Activated naive CD8-positive, alpha-beta T cell treated with anti-CD3 and anti-CD28 coated beads for 36 hours (primary cell): ENCODE data around the gene LINGO1. TPM values are rescaled to one million over a fixed set of nuclear protein-coding genes. Genes with fewer than 3 reads are reported as not detected.

Source experiments
- DNase-seq: peaks from one replicate; pipeline ENCODE4 v3.0.0; 2021
- H3K27ac Mint-ChIP-seq: one replicate; pipeline ENCODE4 v1.8.0; 2022; ENCODE audit warnings: mild to moderate bottlenecking, moderate library complexity, mixed read lengths
- H3K27me3 Mint-ChIP-seq: one replicate; pipeline ENCODE4 v1.8.0; 2022; ENCODE audit warnings: mild to moderate bottlenecking, mixed read lengths
- H3K36me3 Mint-ChIP-seq: one replicate; pipeline ENCODE4 v1.8.0; 2021; ENCODE audit warnings: mild to moderate bottlenecking, mixed read lengths
- H3K4me1 Mint-ChIP-seq: one replicate; pipeline ENCODE4 v1.8.0; 2021; ENCODE audit warnings: mixed read lengths
- H3K4me3 Mint-ChIP-seq: one replicate; pipeline ENCODE4 v1.8.0; 2022; ENCODE audit warnings: mild to moderate bottlenecking, moderate library complexity, mixed read lengths
- H3K9me3 Mint-ChIP-seq: one replicate; pipeline ENCODE4 v1.8.0; 2022; ENCODE audit warnings: mixed read lengths
- total RNA-seq, 2 experiments: library from RNA; stranded (reverse); gene quantifications; one replicate each; pipeline ENCODE4 v1.2.3, GENCODE V29; 2021

LINGO1 gene
- total RNA-seq, 2 experiments from 2014 or later: not detected

DNA sequence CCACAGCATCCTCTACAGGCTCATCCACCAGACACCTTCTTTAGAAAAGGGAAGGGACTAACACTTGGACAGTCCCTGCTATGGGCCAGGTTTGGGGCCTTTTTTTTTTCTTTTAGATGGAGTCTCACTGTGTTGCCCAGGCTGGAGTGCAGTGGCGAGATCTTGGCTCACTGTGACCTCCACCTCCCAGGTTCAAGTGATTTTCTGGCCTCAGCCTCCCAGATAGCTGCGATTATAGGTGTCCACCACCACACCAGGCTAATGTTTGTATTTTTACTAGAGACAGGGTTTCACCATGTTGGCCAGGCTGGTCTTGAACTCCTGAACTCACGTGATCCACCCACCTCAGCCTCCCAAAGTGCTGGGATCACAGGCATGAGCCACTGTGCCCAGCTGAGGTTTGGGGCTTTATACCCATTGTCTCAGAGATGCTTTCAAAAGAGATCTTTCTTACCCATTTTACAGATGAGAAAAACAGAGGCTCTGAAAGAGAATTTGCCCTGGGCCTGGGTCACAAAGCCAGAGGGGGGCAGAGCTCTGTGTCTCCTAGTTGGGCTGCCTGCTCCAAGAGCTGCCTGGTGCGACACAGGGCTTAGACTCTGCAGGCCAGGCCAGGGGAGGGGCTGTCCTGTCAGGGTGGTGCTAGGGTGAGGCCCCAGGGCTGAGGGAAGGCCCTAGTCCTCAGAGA lies 11.6 kb downstream of the LINGO1 start:
- Mint-ChIP-seq H3K4me3 (no peak overlapping the region), H3K9me3 (no peaks in the 10 kb centered on the region), H3K4me1 (no peaks in the 10 kb centered on the region)

GRCh38 chr15:77620297-77620696 lies 12.4 kb downstream of the LINGO1 start:
- no peaks in the 10 kb centered on the region for H3K27me3 Mint-ChIP-seq
- H3K4me3 Mint-ChIP-seq: no peak overlapping the region
- no peaks in the 10 kb centered on the region for H3K9me3 Mint-ChIP-seq
- no peak for DNase-seq
- H3K36me3 Mint-ChIP-seq: no peaks in the 10 kb centered on the region
- H3K27ac Mint-ChIP-seq: no peak overlapping the region
- H3K4me1 Mint-ChIP-seq: no peaks in the 10 kb centered on the region

More for the DNA sequence above, 11.6 kb downstream of the LINGO1 start:
- no peak for DNase-seq
- Mint-ChIP-seq H3K27me3 (no peaks in the 10 kb centered on the region), H3K27ac (no peak overlapping the region), H3K36me3 (no peaks in the 10 kb centered on the region)

DNA sequence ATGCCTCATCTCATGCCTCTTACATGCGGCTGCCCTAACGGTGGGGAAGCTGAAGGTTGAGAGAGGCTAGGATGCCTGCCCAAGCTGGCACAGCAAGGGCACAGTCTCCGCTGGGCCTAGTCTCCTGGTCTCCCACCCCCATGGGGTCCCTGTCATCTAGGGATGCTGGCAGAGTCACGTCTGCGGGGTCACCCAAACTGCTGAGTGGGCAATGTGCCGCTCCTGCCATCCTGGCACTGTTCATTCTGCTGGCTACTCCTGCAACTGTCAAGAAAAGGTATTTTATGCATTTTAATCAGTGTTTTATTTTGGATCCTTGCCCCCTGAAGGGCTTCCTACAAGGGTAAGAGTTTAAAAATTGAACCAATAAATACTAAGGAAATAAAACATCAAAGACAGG lies 12.8 kb downstream of the LINGO1 start:
- DNase-seq: no peak
- Mint-ChIP-seq H3K9me3 (no peaks in the 10 kb centered on the region), H3K4me1 (no peaks in the 10 kb centered on the region), H3K36me3 (no peaks in the 10 kb centered on the region), H3K4me3 (no peak overlapping the region), H3K27me3 (no peaks in the 10 kb centered on the region), H3K27ac (no peak overlapping the region)

GRCh38 chr15:77617476-77618230 lies 15.1 kb downstream of the LINGO1 start:
- no peak for DNase-seq
- no peaks in the 10 kb centered on the region for H3K36me3 Mint-ChIP-seq
- no peak overlapping the region for H3K27ac Mint-ChIP-seq
- no peaks in the 10 kb centered on the region for H3K4me1 Mint-ChIP-seq
- no peak overlapping the region for H3K4me3 Mint-ChIP-seq
- H3K27me3 Mint-ChIP-seq: no peaks in the 10 kb centered on the region
- no peaks in the 10 kb centered on the region for H3K9me3 Mint-ChIP-seq

- Mint-ChIP-seq H3K27me3 (no peaks in the 10 kb centered on the region), H3K4me1 (no peaks in the 10 kb centered on the region), H3K4me3 (no peak overlapping the region), H3K36me3 (no peaks in the 10 kb centered on the region), H3K9me3 (no peaks in the 10 kb centered on the region), H3K27ac (no peak overlapping the region)
- no peak for DNase-seq
Observed at GRCh38 chr15:77616072-77616471, 16.6 kb downstream of the LINGO1 start.

DNA sequence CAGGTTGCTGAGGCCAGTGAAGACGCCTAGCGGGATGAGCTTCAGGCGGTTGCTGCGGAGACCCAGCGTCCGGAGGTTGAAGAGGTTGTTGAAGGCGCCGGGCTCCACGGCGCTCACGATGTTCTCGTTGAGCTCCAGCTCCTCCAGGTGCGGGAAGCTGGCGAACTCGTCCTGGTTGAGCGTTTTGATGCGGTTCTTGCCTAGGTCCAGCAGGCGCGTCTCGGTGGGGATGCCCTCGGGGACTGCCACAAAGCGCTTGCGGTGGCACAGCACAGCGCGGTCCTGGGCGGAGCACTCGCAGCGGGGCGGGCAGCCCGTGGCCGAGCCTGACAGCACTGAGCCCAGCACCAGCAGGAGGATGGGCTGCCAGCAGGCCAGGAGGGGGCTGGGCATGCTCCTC lies 17.2 kb downstream of the LINGO1 start:
- H3K27me3 Mint-ChIP-seq: no peaks in the 10 kb centered on the region
- no peaks in the 10 kb centered on the region for H3K4me1 Mint-ChIP-seq
- H3K4me3 Mint-ChIP-seq: no peak overlapping the region
- H3K9me3 Mint-ChIP-seq: no peaks in the 10 kb centered on the region
- DNase-seq: no peak
- H3K27ac Mint-ChIP-seq: no peak overlapping the region
- H3K36me3 Mint-ChIP-seq: no peaks in the 10 kb centered on the region

DNA sequence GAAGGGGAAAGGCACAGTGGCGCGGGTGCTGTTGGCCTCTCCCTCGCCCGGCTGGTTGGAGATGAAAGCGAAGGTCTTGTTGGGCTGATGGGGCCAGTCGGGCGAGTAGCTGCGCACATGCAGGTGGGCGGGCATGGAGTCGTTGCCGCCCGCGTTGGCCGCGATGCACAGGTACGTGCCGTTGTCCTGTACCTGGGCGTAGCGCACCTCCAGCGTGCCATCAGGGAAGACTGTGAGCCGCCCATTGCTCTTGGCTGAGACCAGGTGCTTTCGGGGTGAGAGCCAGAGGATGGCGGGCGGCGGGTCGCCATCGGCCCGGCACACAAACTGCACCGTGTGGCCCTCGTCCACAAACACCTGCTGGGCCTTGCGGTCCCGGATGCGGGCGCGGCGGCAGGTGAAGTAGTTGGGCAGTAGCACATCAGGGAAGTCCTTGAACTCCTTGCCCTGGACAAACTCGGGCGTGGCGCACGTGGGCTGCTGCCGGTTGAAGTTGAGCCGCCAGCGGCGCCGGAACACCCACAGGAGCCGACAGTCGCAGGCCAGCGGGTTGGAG lies 18.4 kb downstream of the LINGO1 start:
- no peaks in the 10 kb centered on the region for H3K27me3 Mint-ChIP-seq
- H3K27ac Mint-ChIP-seq: no peak overlapping the region
- no peak for DNase-seq
- H3K36me3 Mint-ChIP-seq: no peaks in the 10 kb centered on the region
- no peaks in the 10 kb centered on the region for H3K9me3 Mint-ChIP-seq
- H3K4me3 Mint-ChIP-seq: no peak overlapping the region
- no peaks in the 10 kb centered on the region for H3K4me1 Mint-ChIP-seq

DNA sequence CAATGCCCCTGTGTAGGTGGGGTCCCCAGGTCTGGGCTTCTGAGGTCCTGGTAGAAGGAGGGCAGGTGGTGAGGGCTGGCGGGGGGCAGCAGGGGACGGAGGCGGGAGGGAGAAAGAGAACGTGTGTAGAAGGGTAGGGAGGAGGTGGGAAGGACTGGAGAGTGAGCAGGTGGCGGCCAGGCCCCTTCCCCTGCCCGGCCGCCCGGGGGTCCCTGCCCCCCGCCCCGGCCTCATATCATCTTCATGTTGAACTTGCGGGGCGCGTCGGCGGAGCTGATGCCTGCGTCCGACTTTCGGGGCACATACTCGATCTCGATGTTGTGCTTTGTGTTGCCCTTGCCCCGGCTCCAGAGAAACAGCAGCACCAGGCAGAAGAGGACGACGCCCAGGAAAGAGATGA lies 18.9 kb downstream of the LINGO1 start:
- H3K4me1 Mint-ChIP-seq: no peaks in the 10 kb centered on the region

GRCh38 chr15:77612958-77613601 lies 19.6 kb downstream of the LINGO1 start:
- Mint-ChIP-seq H3K4me3 (no peak overlapping the region), H3K36me3 (no peaks in the 10 kb centered on the region), H3K27ac (no peak overlapping the region), H3K4me1 (no peaks in the 10 kb centered on the region), H3K9me3 (no peaks in the 10 kb centered on the region), H3K27me3 (no peaks in the 10 kb centered on the region)
- no peak for DNase-seq

More for the DNA sequence above, 18.9 kb downstream of the LINGO1 start:
- no peak overlapping the region for H3K4me3 Mint-ChIP-seq
- H3K36me3 Mint-ChIP-seq: no peaks in the 10 kb centered on the region
- H3K27ac Mint-ChIP-seq: no peak overlapping the region
- H3K27me3 Mint-ChIP-seq: no peaks in the 10 kb centered on the region
- H3K9me3 Mint-ChIP-seq: no peaks in the 10 kb centered on the region
- DNase-seq: no peak

DNA sequence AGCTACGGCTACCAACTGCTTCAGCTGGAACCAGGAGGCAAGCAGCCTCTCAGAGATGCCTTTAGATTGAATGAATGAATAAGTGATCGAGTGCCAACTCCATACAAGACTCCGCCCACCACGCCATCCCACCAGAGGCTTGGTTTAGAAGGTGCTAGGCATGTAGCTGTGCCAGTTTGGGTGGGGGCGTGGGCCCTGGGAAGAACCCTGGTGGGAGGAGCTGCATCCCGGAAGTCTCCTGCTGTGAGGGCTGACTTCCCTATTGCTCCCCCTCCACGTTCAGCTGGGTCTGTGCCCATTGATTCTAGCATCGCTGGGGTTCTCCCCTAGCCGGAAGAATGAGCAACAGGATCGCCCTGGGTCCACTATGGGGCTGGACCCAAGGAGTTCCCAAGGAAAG lies 20.9 kb downstream of the LINGO1 start:
- Mint-ChIP-seq H3K4me3 (no peak overlapping the region), H3K27me3 (no peaks in the 10 kb centered on the region), H3K27ac (no peak overlapping the region), H3K9me3 (no peaks in the 10 kb centered on the region), H3K36me3 (no peaks in the 10 kb centered on the region), H3K4me1 (no peaks in the 10 kb centered on the region)
- no peak for DNase-seq

DNA sequence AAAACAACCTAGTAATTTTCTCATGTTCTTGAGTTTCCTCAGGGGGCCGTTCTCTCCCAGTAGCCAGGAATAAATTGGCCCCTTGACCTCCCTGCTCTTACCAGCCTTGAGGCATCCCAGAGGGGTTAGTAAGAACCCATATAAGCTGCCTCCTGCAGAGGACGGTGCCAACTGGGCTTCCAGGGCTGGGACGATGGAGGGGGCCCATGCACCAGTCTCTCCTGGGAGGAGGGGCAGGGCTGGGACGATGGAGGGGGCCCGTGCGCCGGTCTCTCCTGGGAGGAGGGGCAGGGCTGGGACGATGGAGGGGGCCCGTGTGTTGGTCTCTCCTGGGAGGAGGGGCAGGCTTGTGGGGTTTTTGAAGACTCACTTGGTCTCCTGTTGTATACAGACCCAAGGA lies 22.0 kb downstream of the LINGO1 start:
- Mint-ChIP-seq H3K4me3 (no peak overlapping the region), H3K27ac (no peak overlapping the region)

DNA sequence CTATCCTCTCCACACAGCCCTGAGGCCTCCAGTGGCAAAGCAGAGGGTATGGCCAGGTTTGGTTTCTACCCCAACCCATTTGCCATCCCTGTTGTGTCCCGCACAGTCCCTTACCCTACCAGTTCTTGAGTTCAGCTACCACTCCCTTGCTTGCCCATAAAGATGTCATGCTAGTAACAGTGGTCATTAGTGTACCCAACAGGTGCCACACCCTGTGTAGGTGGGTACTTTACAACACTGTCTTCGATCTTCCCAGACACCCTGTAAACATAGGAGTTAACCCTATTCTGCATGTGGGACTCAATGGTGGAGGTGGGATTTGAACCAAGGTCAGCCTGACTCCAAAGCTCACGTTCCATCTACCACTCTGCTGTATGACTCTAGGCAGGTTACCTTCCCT lies 23.2 kb downstream of the LINGO1 start:
- no peaks in the 10 kb centered on the region for H3K9me3 Mint-ChIP-seq
- DNase-seq: no peak
- no peak overlapping the region for H3K4me3 Mint-ChIP-seq
- H3K36me3 Mint-ChIP-seq: no peaks in the 10 kb centered on the region
- H3K27ac Mint-ChIP-seq: no peak overlapping the region
- peaks cover 6% of the 10 kb centered on the region for H3K4me1 Mint-ChIP-seq
- no peaks in the 10 kb centered on the region for H3K27me3 Mint-ChIP-seq

More for the DNA sequence above, 22.0 kb downstream of the LINGO1 start:
- Mint-ChIP-seq H3K4me1 (no peaks in the 10 kb centered on the region), H3K9me3 (no peaks in the 10 kb centered on the region), H3K27me3 (no peaks in the 10 kb centered on the region), H3K36me3 (no peaks in the 10 kb centered on the region)
- DNase-seq: no peak

- H3K27ac Mint-ChIP-seq: no peak overlapping the region
- DNase-seq: no peak
- H3K36me3 Mint-ChIP-seq: no peaks in the 10 kb centered on the region
- peaks cover 6% of the 10 kb centered on the region for H3K4me1 Mint-ChIP-seq
- H3K27me3 Mint-ChIP-seq: no peaks in the 10 kb centered on the region
- no peaks in the 10 kb centered on the region for H3K9me3 Mint-ChIP-seq
- no peak overlapping the region for H3K4me3 Mint-ChIP-seq
Observed at GRCh38 chr15:77608774-77609173, 23.9 kb downstream of the LINGO1 start.

- peaks cover 6% of the 10 kb centered on the region for H3K4me1 Mint-ChIP-seq
- no peaks in the 10 kb centered on the region for H3K9me3 Mint-ChIP-seq
- DNase-seq: no peak
- H3K4me3 Mint-ChIP-seq: no peak overlapping the region
- H3K36me3 Mint-ChIP-seq: no peaks in the 10 kb centered on the region
- no peak overlapping the region for H3K27ac Mint-ChIP-seq
- no peaks in the 10 kb centered on the region for H3K27me3 Mint-ChIP-seq
Observed at GRCh38 chr15:77607894-77608261, 24.8 kb downstream of the LINGO1 start.

GRCh38 chr15:77607111-77607893 lies 25.4 kb downstream of the LINGO1 start:
- no peaks in the 10 kb centered on the region for H3K9me3 Mint-ChIP-seq
- peaks cover 6% of the 10 kb centered on the region for H3K4me1 Mint-ChIP-seq
- H3K27me3 Mint-ChIP-seq: no peaks in the 10 kb centered on the region
- H3K4me3 Mint-ChIP-seq: no peak overlapping the region
- no peaks in the 10 kb centered on the region for H3K36me3 Mint-ChIP-seq
- H3K27ac Mint-ChIP-seq: no peak overlapping the region
- DNase-seq: no peak
